Hepatocyte (in vitro differentiated cells): ENCODE results near the gene PRKAR1B. TPM values are rescaled to one million over a fixed set of nuclear protein-coding genes. Genes with fewer than 3 reads are reported as not detected.

Source experiments
- DNase-seq: peaks from one replicate; pipeline ENCODE4 v3.0.0-alpha.2; 2016; ENCODE audit warnings: low spot score
- H2AFZ ChIP-seq: fragments of 200-600 bp; sonication (generic); 2 replicates; pipeline ENCODE4 v1.6.0; 2016; ENCODE audit warnings: antibody characterized with exemption, mild to moderate bottlenecking
- H3K27ac ChIP-seq: fragments of 200-600 bp; sonication (generic); 2 replicates; pipeline ENCODE4 v1.5.1; 2016; ENCODE audit warnings: mild to moderate bottlenecking
- H3K27me3 ChIP-seq: fragments of 200-600 bp; sonication (generic); 2 replicates; pipeline ENCODE4 v1.6.1; 2016
- H3K36me3 ChIP-seq: fragments of 200-600 bp; sonication (generic); replicated peaks from 2 replicates; pipeline ENCODE4 v1.5.1; 2016; ENCODE audit warnings: low read depth; ENCODE audit not compliant: insufficient read depth
- H3K4me1 ChIP-seq: fragments of 200-600 bp; sonication (generic); 2 replicates; pipeline ENCODE4 v1.5.1; 2016; ENCODE audit warnings: mild to moderate bottlenecking, moderate library complexity; ENCODE audit not compliant: insufficient read depth
- H3K4me2 ChIP-seq: fragments of 200-600 bp; sonication (generic); 2 replicates; pipeline ENCODE4 v1.6.0; 2016
- H3K4me3 ChIP-seq: fragments of 200-600 bp; sonication (generic); 2 replicates; pipeline ENCODE4 v1.5.1; 2016; ENCODE audit warnings: mild to moderate bottlenecking
- H3K79me2 ChIP-seq: fragments of 200-600 bp; sonication (generic); 2 replicates; pipeline ENCODE4 v1.6.0; 2017; ENCODE audit warnings: mild to moderate bottlenecking
- H3K9me2 ChIP-seq: fragments of 200-600 bp; sonication (generic); replicated peaks from 2 replicates; pipeline ENCODE4 v1.6.0; 2017; ENCODE audit warnings: mild to moderate bottlenecking; ENCODE audit not compliant: insufficient read depth
- H3K9me3 ChIP-seq: fragments of 200-600 bp; sonication (generic); 2 replicates; pipeline ENCODE4 v1.5.1; 2016; ENCODE audit warnings: low read depth, mild to moderate bottlenecking
- H4K20me1 ChIP-seq: fragments of 200-600 bp; sonication (generic); 2 replicates; pipeline ENCODE4 v1.6.0; 2016; ENCODE audit warnings: mild to moderate bottlenecking; ENCODE audit not compliant: insufficient read depth, poor library complexity, severe bottlenecking
- CTCF ChIP-seq: fragments of 200-600 bp; sonication (generic); IDR thresholded peaks from 2 replicates; pipeline ENCODE4 v1.5.1; 2016; ENCODE audit warnings: antibody characterized with exemption, mild to moderate bottlenecking; ENCODE audit not compliant: poor library complexity
- EZH2 ChIP-seq: fragments of 200-600 bp; sonication (generic); IDR thresholded peaks from 2 replicates; pipeline ENCODE4 v1.6.1; 2016; ENCODE audit warnings: antibody characterized with exemption, mild to moderate bottlenecking, borderline replicate concordance
- EZH2phosphoT487 ChIP-seq: fragments of 200-600 bp; sonication (generic); IDR thresholded peaks from one replicate; pipeline ENCODE4 v1.6.1; 2018; ENCODE audit warnings: antibody characterized with exemption, mild to moderate bottlenecking, low read depth, moderate library complexity; ENCODE audit not compliant: unreplicated experiment, severe bottlenecking
- WGBS: methylation state at CpG from one replicate; pipeline ENCODE4 v1.1.6; 2016; ENCODE audit warnings: low lambda C conversion rate; ENCODE audit errors: missing lambda C conversion rate; 5-methylcytosine and 5-hydroxymethylcytosine counted together
- polyA plus RNA-seq: library from polyadenylated mRNA; unstranded; fragments of >200 nt; fragmentation: Nextera tagmentation; extraction: Ambion mirVana; gene quantifications from 2 replicates; pipeline ENCODE4 v1.2.1, GENCODE V29; 2016
- total RNA-seq: library from RNA; depleted of rRNA; stranded (reverse); fragments of >200 nt; gene quantifications from 2 replicates; pipeline ENCODE4 v1.2.3, GENCODE V29; 2014

Gene PRKAR1B
- total and polyA plus RNA-seq, 2 experiments from 2014 or later, result 16.6 to 28.7 TPM

DNA sequence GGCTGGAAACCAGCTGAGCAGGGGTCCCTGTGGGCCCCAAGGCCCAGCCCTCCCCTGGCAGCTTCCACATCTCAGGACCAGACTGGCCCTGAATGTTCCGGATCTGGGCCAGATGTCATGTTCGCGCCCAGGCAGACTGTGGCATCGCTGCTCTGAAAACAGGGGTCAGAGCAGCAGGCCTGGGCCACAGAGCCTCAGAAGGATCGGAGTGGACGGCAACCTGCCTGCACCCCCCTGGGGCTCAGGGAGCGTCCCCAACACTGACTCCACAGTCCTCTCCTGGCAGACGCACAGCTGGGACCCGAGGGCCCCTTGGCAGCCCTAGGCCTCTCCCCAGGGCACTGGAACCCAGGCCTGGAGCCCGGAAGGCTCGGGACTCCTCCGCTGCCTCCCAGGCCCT lies 91.9 kb downstream of the PRKAR1B start:
- Histone ChIP-seq H3K9me2 (no peaks in the 10 kb centered on the region), H3K27ac (no peak overlapping the region), H3K36me3 (no peaks in the 10 kb centered on the region), H3K79me2 (no peaks in the 10 kb centered on the region), H3K4me3 (no peak overlapping the region), H3K9me3 (no peaks in the 10 kb centered on the region), H3K27me3 (no peaks in the 10 kb centered on the region), H3K4me1 (no peaks in the 10 kb centered on the region), H4K20me1 (no peaks in the 10 kb centered on the region), H3K4me2 (no peak overlapping the region), H2AFZ (no peak overlapping the region)
- TF ChIP-seq EZH2 (no peak), EZH2phosphoT487 (no peak)
- DNase-seq, result no peak
- 94% methylated on average over 12 of the region's 12 CpGs for WGBS

DNA sequence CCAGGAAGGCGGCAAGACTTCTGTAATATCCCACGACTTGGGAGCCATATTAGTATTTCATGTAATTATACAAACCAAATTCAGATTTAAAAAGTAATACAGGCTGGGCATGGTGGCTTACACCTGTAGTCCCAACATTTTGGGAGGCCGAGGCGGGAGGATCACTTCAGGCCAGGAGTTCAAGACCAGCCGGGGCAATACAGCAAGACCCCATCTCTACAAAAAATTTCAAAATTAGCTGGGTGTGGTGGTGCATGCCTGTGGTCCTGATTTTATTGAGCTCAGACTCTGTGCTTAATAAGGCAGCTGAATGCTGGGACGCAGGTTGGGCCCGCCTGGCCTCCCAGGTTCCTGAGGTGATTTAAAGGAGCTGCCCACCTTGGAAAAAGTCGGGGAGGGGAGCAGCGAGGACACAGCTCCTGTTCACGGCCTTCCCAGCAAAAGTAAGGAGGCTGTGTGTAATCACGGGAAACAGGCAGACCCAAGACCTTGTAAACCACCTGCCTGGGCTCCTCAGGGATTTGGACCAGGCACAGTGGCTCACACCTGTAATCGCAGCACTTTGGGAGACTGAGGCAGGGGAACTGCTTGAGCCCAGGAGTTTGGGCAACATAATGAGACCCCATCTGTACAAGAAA lies 93.6 kb downstream of the PRKAR1B start:
- H2AFZ ChIP-seq, result no peak overlapping the region

GRCh38 chr7:632831-633210 lies 94.3 kb downstream of the PRKAR1B start:
- no peaks in the 10 kb centered on the region for H3K36me3 ChIP-seq
- H4K20me1 ChIP-seq, result no peaks in the 10 kb centered on the region
- no peak for DNase-seq
- H3K4me1 ChIP-seq, result no peaks in the 10 kb centered on the region
- WGBS, result 94% methylated on average over 22 of the region's 23 CpGs
- no peaks in the 10 kb centered on the region for H3K79me2 ChIP-seq
- no peak overlapping the region for H3K4me3 ChIP-seq
- no peak overlapping the region for H2AFZ ChIP-seq
- TF ChIP-seq EZH2phosphoT487 (no peak), EZH2 (no peak)
- H3K27me3 ChIP-seq, result no peaks in the 10 kb centered on the region
- no peaks in the 10 kb centered on the region for H3K9me2 ChIP-seq
- H3K9me3 ChIP-seq, result no peaks in the 10 kb centered on the region
- no peak overlapping the region for H3K27ac ChIP-seq
- no peak overlapping the region for H3K4me2 ChIP-seq

More for the DNA sequence above, 93.6 kb downstream of the PRKAR1B start:
- Histone ChIP-seq H3K9me3 (no peaks in the 10 kb centered on the region), H3K4me2 (no peak overlapping the region), H3K27me3 (no peaks in the 10 kb centered on the region), H3K4me3 (no peak overlapping the region), H3K79me2 (no peaks in the 10 kb centered on the region), H4K20me1 (no peaks in the 10 kb centered on the region), H3K36me3 (no peaks in the 10 kb centered on the region), H3K27ac (no peak overlapping the region), H3K4me1 (no peaks in the 10 kb centered on the region), H3K9me2 (no peaks in the 10 kb centered on the region)
- DNase-seq, result no peak
- TF ChIP-seq CTCF (no peak), EZH2phosphoT487 (no peak), EZH2 (no peak)
- 95% methylated on average over 12 of the region's 12 CpGs for WGBS

DNA sequence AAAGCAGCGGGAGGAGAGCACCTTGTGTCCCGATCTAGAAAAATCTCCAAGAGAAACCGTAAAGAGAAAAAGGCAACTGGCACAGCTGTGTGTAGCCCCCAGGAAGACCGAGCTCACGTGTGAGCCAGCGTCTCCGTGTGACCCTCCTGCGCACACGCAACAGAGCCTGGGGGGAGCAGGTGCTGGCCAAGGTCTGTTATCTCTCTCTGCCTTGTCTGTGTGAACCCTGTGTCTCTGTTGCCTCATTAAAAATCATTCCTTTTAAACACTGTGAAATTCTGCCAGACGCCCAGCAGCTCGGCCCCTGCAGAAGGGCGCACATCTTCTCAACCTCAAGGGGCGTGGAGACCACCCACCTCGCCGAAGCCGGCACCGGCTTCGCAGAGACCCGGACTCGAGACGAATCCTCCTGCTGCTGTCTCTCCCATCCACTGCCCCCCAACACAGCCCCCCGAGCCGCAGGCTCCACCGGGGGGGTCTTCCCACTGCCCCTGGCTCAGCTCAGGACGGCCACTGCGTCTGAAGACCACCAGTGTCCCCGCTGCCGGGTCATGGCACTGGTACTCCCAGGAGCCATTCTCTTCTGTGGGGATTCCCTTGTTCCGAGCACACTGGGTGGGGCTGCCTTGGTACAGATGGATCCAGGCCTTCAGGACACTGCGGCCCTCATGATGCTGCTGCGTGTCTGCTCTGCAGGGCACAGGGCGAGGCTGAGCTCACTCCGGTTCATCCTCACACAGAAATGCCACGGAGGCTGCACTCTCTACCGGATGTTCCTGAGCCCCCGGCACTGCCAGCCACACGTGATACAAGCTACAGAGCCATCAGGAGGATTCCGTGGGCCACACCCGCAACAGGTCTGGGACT lies 94.9 kb downstream of the PRKAR1B start:
- no peaks in the 10 kb centered on the region for H3K9me3 ChIP-seq
- H3K9me2 ChIP-seq, result no peaks in the 10 kb centered on the region
- no peak overlapping the region for H3K27ac ChIP-seq
- H3K27me3 ChIP-seq, result no peaks in the 10 kb centered on the region
- no peaks in the 10 kb centered on the region for H3K4me1 ChIP-seq
- H3K4me3 ChIP-seq, result no peak overlapping the region
- H3K36me3 ChIP-seq, result no peaks in the 10 kb centered on the region
- 92% methylated on average over 30 of the region's 39 CpGs for WGBS
- DNase-seq, result no peak
- no peak for TF ChIP-seq EZH2phosphoT487
- no peak for TF ChIP-seq EZH2
- TF ChIP-seq CTCF, result no peak
- no peaks in the 10 kb centered on the region for H3K79me2 ChIP-seq
- H4K20me1 ChIP-seq, result no peaks in the 10 kb centered on the region
- no peak overlapping the region for H2AFZ ChIP-seq
- no peak overlapping the region for H3K4me2 ChIP-seq
